ENCODE data around the gene WDR3. TPM values are rescaled to one million over a fixed set of nuclear protein-coding genes. Genes with fewer than 3 reads are reported as not detected.

The WDR3 gene
- total RNA-seq, 1 experiment from 2014 or later = 30.7 TPM

DNA sequence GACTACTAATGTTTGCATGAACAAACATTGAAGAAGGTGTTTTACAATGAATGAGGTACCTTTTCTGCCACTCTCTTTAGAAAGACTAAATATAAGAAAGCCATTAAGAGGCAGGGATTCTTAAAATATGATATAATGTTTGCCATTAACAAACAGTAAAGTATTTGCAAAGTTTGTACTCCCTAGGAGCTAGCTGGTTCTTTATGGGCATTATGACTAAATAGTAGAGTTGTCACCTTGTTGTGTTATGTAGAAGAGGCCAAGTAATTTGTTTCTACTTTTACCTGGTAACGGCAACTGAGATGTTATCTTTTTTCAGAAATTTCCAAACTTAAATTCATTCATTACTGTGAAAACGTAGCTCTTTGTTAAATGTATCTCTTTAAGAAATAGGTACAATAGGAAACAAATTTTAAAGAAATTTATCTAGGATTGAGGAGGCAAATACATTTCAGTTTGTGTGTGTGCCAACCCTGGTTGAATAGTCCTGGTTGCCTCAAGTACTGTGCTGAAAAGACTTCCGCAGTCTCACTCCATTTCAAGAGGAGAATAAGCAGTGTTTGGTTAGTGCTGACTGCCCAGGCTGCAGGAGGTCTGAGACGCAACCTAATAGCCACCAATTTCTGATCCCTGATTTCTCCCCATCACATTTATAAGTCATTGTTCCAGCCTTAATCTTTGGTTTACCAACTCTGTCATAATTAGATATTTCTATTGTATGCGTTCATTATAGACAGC is 52.1 kb downstream of the WDR3 start:
- POLR2A ChIA-PET = no interaction called here
- in situ Hi-C loops (cut with HindIII; ENCODE audit: low pct_unique_long_range_greater_than_20kb, low sequenced_read_pairs) = no loop called here
- ATAC-seq (no peak), DNase-seq (ENCODE audit: low read depth, low spot score) (no peak)
- Histone ChIP-seq H3K27ac (ENCODE audit: low read length) (no peak overlapping the region), H3K9me3 (ENCODE audit: control insufficient read depth, insufficient read depth, low read depth, low read length) (no peaks in the 10 kb centered on the region), H3K36me3 (ENCODE audit: control insufficient read depth, insufficient read depth, low read length) (no peaks in the 10 kb centered on the region), H3K27me3 (ENCODE audit: control insufficient read depth, insufficient read depth, low read length) (no peaks in the 10 kb centered on the region), H3K4me1 (ENCODE audit: control insufficient read depth, insufficient read depth, low read length) (no peaks in the 10 kb centered on the region), H3K4me3 (ENCODE audit: low read depth in 2 of 2, low read length in 2 of 2) (no peak overlapping the region)
- intact Hi-C loops (cut with micrococcal nuclease; ENCODE audit: unreplicated experiment) = no loop called here
- BruUV-seq (replicated peaks) = no TSS peak
- TF ChIP-seq TCF7L2 (IDR thresholded peaks at IDR 0.05; ENCODE audit: low read depth, low read length) = no peak
- TF ChIP-seq REST (IDR thresholded peaks at IDR 0.05; ENCODE audit: insufficient read depth in 1 of 2, low read depth in 2 of 2, low read length in 1 of 2) = no peak
- CTCF ChIA-PET = no interaction called here

GRCh38 chr1:117985239-117985638 is 55.7 kb downstream of the WDR3 start:
- H3K27me3 ChIP-seq (ENCODE audit: control insufficient read depth, insufficient read depth, low read length) = no peaks in the 10 kb centered on the region
- intact Hi-C loops (cut with micrococcal nuclease; ENCODE audit: unreplicated experiment) (no loop called here), in situ Hi-C loops (cut with HindIII; ENCODE audit: low pct_unique_long_range_greater_than_20kb, low sequenced_read_pairs) (no loop called here)
- H3K4me1 ChIP-seq (ENCODE audit: control insufficient read depth, insufficient read depth, low read length) = no peaks in the 10 kb centered on the region
- H3K27ac ChIP-seq (ENCODE audit: low read length) = no peak overlapping the region
- POLR2A ChIA-PET = no interaction called here
- no peak overlapping the region for H3K4me3 ChIP-seq (ENCODE audit: low read depth in 2 of 2, low read length in 2 of 2)
- H3K9me3 ChIP-seq (ENCODE audit: control insufficient read depth, insufficient read depth, low read depth, low read length) = no peaks in the 10 kb centered on the region
- BruUV-seq (replicated peaks) = no TSS peak
- CTCF ChIA-PET = no interaction called here
- ATAC-seq (no peak), DNase-seq (ENCODE audit: low read depth, low spot score) (no peak)
- TF ChIP-seq, protein P1, sequence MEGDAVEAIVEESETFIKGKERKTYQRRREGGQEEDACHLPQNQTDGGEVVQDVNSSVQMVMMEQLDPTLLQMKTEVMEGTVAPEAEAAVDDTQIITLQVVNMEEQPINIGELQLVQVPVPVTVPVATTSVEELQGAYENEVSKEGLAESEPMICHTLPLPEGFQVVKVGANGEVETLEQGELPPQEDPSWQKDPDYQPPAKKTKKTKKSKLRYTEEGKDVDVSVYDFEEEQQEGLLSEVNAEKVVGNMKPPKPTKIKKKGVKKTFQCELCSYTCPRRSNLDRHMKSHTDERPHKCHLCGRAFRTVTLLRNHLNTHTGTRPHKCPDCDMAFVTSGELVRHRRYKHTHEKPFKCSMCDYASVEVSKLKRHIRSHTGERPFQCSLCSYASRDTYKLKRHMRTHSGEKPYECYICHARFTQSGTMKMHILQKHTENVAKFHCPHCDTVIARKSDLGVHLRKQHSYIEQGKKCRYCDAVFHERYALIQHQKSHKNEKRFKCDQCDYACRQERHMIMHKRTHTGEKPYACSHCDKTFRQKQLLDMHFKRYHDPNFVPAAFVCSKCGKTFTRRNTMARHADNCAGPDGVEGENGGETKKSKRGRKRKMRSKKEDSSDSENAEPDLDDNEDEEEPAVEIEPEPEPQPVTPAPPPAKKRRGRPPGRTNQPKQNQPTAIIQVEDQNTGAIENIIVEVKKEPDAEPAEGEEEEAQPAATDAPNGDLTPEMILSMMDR (IDR thresholded peaks at IDR 0.05) = no peak
- TF ChIP-seq REST (IDR thresholded peaks at IDR 0.05; ENCODE audit: insufficient read depth in 1 of 2, low read depth in 2 of 2, low read length in 1 of 2) = no peak
- no peak for TF ChIP-seq TCF7L2 (IDR thresholded peaks at IDR 0.05; ENCODE audit: low read depth, low read length)
- TF ChIP-seq SIN3A (IDR thresholded peaks at IDR 0.05; ENCODE audit: borderline replicate concordance, insufficient read depth, low read depth, low read length) = no peak
- no peak for TF ChIP-seq POLR2AphosphoS5 (IDR thresholded peaks at IDR 0.05; ENCODE audit: low read depth, low read length)
- H3K36me3 ChIP-seq (ENCODE audit: control insufficient read depth, insufficient read depth, low read length) = no peaks in the 10 kb centered on the region

All from Panc1 (cell line).